Coronary artery (tissue), 2 donors: ENCODE results near the gene MAML1.

Source experiments
- DNase-seq: peaks from one replicate; pipeline ENCODE4 v3.0.0-alpha.2; 2017; ENCODE audit warnings: low spot score
- H3K27ac ChIP-seq, 2 donors: fragments of 200-600 bp; sonication (generic); one replicate each; pipeline ENCODE4 v1.5.1; 2016 to 2019
- H3K4me3 ChIP-seq: fragments of 200-600 bp; sonication (generic); 2 replicates; pipeline ENCODE4 v1.5.1; 2016; ENCODE audit warnings: mild to moderate bottlenecking, moderate library complexity
- CTCF ChIP-seq: fragments of 200-600 bp; sonication (generic); IDR thresholded peaks from one replicate; pipeline ENCODE4 v1.5.1; 2019; ENCODE audit warnings: antibody characterized with exemption

The MAML1 gene

DNA sequence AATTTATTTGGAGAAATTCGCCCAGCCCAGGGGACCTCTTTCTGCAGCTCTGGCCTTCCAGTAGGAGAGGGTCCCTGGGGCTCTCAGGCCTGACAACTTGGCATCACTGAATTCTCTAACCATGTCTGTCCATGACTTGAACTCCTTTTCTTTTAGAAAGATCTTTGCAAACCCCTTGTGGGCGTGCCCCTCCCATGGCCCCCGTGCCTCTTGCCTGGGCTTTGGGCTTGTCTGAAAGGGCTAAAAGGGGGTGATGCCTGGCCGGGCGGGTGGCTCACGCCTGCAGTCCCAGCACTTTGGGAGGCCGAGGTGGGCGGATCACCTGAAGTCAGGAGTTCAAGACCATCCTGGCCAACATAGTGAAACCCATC, 84.8 kb downstream of the MAML1 start:
- no peak for DNase-seq
- H3K4me3 ChIP-seq: peak overlapping the region; percentile 75
- no peak for TF ChIP-seq CTCF
- peak overlapping the region; percentile 47 to 55 for H3K27ac ChIP-seq

GRCh38 chr5:179817890-179818745, 85.5 kb downstream of the MAML1 start:
- H3K27ac ChIP-seq: peak overlapping the region; percentile 100
- no peak for DNase-seq
- TF ChIP-seq CTCF: no peak
- peak overlapping the region; percentile 96 for H3K4me3 ChIP-seq

- Histone ChIP-seq H3K27ac (peak overlapping the region; percentile 100), H3K4me3 (peak overlapping the region; percentile 96)
- DNase-seq: peak; percentile 96
- TF ChIP-seq CTCF: no peak
Observed at GRCh38 chr5:179818746-179819295, 86.2 kb downstream of the MAML1 start.

DNA sequence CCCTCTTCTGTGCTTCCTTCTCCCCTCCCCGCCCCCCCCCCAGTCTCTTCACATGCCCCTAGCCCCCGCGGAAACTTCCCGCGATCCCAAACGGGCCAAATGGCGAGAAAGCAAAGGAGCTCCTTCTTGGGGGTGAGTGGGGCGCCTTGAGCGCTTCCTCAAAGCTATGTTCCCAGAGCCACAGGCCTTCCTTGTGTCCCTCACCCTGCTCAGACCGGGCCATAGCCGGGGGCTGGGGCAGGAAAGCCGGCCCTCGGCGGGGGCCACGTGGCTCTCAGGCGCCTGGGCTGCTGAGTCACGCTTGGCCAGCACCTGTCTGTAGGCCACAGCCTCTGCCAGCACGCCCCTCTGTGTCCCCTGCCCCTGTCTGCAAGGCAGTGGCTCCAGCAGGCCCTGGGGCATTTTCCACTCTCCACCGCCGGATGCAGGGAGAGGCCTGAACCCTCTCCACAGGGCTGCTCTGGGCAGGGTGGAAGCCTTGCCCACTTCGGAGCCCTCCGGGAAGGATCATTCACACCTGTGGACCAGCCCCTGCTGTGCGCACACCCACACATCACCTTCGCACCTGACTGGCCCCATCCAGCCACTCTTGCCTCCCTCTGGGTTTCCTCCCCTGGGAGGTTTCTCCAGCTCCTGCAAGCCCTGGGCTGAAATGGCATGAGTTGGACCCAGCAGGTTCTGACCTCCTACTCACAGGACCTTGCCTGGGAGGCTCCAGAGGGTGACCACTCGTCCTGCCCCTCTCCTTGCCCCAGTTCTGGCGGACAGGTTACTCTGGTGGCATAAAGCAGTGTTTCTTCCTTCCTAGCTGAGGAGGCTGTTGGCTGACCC, 86.9 kb downstream of the MAML1 start:
- H3K4me3 ChIP-seq: peak overlapping the region; percentile 96
- no peak for DNase-seq
- peak overlapping the region; percentile 100 for H3K27ac ChIP-seq
- no peak for TF ChIP-seq CTCF

DNA sequence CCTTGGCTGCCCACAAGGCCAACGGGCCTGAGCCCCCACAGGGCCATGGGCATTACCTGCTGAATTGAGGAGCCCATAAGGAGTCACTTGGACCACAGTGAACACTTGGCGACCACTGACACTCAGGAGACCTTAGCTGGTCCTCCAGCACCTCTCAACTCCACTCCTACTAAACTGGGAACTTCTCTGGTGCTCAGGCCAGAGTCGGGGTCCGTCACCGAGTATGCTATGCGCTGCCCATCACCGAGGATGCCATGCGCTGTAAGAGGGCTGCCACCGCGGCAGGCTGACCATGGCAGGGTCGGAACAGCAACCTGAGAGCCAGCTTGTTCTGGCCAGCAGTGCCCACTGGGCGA, 87.5 kb downstream of the MAML1 start:
- Histone ChIP-seq H3K27ac (peak overlapping the region; percentile 100), H3K4me3 (peak overlapping the region; percentile 96)
- TF ChIP-seq CTCF: no peak
- no peak for DNase-seq

GRCh38 chr5:179820483-179821297, 88.1 kb downstream of the MAML1 start, which contains the start of gene SQSTM1:
Gene SQSTM1 (plus strand): TSS chr5:179820905. CDS start chr5:179820937, 32 bp downstream.
- TF ChIP-seq CTCF: no peak
- peak; percentile 89 for DNase-seq
- peak within 1 kb of the TSS; percentile 96 for H3K4me3 ChIP-seq
- peak within 1 kb of the TSS; percentile 100 for H3K27ac ChIP-seq
